Measurements from ENCODE around the gene PRKRIP1. TPM values are rescaled to one million over a fixed set of nuclear protein-coding genes. Genes with fewer than 3 reads are reported as not detected.
A peak's percentile ranks its signal among the peaks of the same experiment; 100 is the strongest.

The PRKRIP1 gene
- total RNA-seq, 1 donor, result 14.5 TPM

DNA sequence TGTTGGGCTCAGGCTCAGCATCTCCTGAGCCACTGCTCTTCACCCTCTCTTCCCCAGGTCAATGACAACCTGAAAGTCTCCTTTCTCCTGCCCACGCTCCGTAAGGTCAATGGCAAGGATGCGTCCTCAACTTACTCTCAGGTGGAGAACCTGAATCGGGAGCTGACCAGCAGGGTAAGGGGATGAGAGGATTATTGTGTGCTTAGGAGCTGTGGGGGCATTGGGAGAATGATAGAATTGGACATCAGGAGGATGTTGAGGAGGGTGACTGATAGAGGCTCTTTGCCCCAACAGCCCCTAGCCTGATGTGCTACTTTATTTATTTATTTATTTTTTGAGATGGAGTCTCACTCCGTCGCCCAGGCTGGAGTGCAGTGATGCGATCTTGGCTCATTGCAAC is 69.9 kb downstream of the PRKRIP1 start:
- Histone ChIP-seq H4K20me1 (ENCODE audit: insufficient read depth, low read length) (peaks cover 5% of the 10 kb centered on the region), H3K9me3 (ENCODE audit: low read depth, low read length) (no peaks in the 10 kb centered on the region), H3K27ac (ENCODE audit: low read depth, low read length) (no peak overlapping the region), H3K36me3 (ENCODE audit: insufficient read depth, low read length) (no peaks in the 10 kb centered on the region), H3K79me2 (ENCODE audit: insufficient read depth, low read length) (peaks cover 36% of the 10 kb centered on the region), H3K27me3 (ENCODE audit: insufficient read depth, low read length) (no peaks in the 10 kb centered on the region), H3K4me2 (ENCODE audit: insufficient read depth, low read length) (peak overlapping the region; percentile 86), H3K4me1 (ENCODE audit: insufficient read depth, low read length) (peaks cover 13% of the 10 kb centered on the region), H3K4me3 (ENCODE audit: insufficient read depth, low read length) (peak overlapping the region; percentile 91), H2AFZ (ENCODE audit: low read length) (no peak overlapping the region)
- DNase-seq (ENCODE audit: insufficient read length, low spot score, missing footprints), result peak; percentile 73
- TF ChIP-seq, protein P1, sequence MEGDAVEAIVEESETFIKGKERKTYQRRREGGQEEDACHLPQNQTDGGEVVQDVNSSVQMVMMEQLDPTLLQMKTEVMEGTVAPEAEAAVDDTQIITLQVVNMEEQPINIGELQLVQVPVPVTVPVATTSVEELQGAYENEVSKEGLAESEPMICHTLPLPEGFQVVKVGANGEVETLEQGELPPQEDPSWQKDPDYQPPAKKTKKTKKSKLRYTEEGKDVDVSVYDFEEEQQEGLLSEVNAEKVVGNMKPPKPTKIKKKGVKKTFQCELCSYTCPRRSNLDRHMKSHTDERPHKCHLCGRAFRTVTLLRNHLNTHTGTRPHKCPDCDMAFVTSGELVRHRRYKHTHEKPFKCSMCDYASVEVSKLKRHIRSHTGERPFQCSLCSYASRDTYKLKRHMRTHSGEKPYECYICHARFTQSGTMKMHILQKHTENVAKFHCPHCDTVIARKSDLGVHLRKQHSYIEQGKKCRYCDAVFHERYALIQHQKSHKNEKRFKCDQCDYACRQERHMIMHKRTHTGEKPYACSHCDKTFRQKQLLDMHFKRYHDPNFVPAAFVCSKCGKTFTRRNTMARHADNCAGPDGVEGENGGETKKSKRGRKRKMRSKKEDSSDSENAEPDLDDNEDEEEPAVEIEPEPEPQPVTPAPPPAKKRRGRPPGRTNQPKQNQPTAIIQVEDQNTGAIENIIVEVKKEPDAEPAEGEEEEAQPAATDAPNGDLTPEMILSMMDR (IDR thresholded peaks at IDR 0.05; ENCODE audit: extremely low read depth, low read depth, low read length), result no peak

DNA sequence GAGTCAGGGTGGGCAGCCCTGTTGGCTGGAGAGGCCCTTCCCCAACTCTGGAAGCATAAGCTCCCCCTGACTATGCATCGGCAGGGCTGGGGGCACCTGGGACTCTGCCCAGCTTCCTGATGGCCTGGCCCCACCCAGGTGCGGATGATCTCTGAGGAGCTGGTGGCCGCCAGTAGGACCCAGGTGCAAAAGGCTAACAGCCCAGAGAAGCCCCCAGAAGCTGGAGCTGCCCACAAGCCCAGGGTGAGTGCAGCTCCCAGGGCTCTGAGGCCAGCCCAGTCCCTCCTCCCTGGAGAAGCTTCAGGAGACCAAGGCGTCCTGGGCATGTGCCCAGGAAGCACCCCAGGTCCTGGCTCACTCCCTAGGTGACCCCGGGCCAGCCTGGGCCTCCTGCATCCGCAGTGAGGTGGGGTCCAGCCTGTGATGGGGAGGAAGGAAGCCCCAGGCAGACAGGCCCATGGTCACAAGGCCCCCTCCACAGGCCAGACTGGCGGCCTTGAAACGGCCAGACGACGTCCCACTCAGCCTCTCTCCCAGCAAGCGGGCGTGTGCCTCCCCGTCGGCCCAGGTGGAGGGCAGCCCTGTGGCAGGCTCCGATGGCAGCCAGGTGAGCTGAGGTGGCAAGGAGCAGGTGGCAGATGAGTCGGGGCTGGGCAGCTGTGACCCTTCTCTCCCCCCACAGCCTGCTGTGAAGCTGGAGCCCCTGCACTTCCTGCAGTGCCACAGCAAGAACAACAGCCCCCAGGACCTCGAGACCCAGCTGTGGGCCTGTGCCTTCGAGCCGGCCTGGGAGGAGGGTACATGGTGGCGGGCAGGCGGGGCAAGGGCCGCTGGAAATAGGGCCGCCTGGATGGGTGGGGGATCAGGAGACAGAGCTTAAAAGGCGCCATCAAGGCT is 71.7 kb downstream of the PRKRIP1 start:
- peaks cover 12% of the 10 kb centered on the region for H3K36me3 ChIP-seq (ENCODE audit: insufficient read depth, low read length)
- H3K4me3 ChIP-seq (ENCODE audit: insufficient read depth, low read length), result no peak overlapping the region
- H3K27me3 ChIP-seq (ENCODE audit: insufficient read depth, low read length), result no peaks in the 10 kb centered on the region
- no peak overlapping the region for H3K27ac ChIP-seq (ENCODE audit: low read depth, low read length)
- DNase-seq (ENCODE audit: insufficient read length, low spot score, missing footprints), result peak; percentile 88
- peaks cover 25% of the 10 kb centered on the region for H3K79me2 ChIP-seq (ENCODE audit: insufficient read depth, low read length)
- no peaks in the 10 kb centered on the region for H3K9me3 ChIP-seq (ENCODE audit: low read depth, low read length)
- no peaks in the 10 kb centered on the region for H4K20me1 ChIP-seq (ENCODE audit: insufficient read depth, low read length)
- TF ChIP-seq, protein P1 (IDR thresholded peaks at IDR 0.05; ENCODE audit: extremely low read depth, low read depth, low read length), result no peak
- H3K4me1 ChIP-seq (ENCODE audit: insufficient read depth, low read length), result peaks cover 13% of the 10 kb centered on the region
- H2AFZ ChIP-seq (ENCODE audit: low read length), result no peak overlapping the region
- no peak overlapping the region for H3K4me2 ChIP-seq (ENCODE audit: insufficient read depth, low read length)

DNA sequence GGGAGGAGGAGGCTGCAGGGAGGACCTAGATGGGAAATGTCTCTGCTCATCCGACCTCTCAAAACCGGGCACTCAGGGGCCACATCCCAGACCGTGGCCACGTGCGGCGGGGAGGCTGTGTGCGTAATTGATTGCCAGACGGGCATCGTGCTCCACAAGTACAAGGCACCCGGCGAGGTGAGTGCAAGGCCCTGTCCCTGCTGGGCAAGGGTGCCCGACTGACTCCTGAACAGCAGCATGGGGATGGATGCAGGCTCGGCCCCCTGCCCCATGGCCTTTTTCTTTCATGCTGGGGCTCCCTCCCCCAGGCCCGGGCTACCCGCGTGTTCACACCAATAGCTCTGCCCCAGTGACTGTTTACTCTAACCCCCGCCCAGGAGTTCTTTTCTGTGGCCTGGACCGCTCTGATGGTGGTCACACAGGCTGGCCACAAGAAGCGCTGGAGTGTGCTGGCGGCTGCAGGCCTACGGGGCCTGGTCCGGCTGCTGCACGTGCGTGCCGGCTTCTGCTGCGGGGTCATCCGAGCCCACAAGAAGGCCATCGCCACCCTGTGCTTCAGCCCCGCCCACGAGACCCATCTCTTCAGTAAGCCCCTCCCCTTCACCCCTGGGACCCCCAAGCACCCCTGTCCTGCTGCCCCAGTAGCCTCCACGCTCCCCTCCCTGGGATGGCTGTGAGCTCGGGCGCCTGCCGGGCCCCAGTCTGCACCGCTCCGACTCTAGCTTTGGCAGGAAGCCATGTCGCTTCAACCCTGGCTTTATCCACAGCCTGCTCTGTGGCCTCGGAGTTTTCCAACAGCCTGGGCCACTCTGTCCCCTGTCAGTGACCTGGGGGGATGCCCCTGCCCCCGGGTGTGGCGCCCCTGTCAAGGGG is 72.6 kb downstream of the PRKRIP1 start:
- TF ChIP-seq, protein P1 (IDR thresholded peaks at IDR 0.05; ENCODE audit: extremely low read depth, low read depth, low read length), result no peak
- H3K4me3 ChIP-seq (ENCODE audit: insufficient read depth, low read length), result no peak overlapping the region
- H3K27me3 ChIP-seq (ENCODE audit: insufficient read depth, low read length), result no peaks in the 10 kb centered on the region
- H3K36me3 ChIP-seq (ENCODE audit: insufficient read depth, low read length), result peaks cover 21% of the 10 kb centered on the region
- no peak overlapping the region for H3K27ac ChIP-seq (ENCODE audit: low read depth, low read length)
- no peaks in the 10 kb centered on the region for H4K20me1 ChIP-seq (ENCODE audit: insufficient read depth, low read length)
- no peaks in the 10 kb centered on the region for H3K9me3 ChIP-seq (ENCODE audit: low read depth, low read length)
- H3K79me2 ChIP-seq (ENCODE audit: insufficient read depth, low read length), result peaks cover 21% of the 10 kb centered on the region
- no peak overlapping the region for H3K4me2 ChIP-seq (ENCODE audit: insufficient read depth, low read length)
- DNase-seq (ENCODE audit: insufficient read length, low spot score, missing footprints), result peak; percentile 85
- H3K4me1 ChIP-seq (ENCODE audit: insufficient read depth, low read length), result peaks cover 10% of the 10 kb centered on the region
- no peak overlapping the region for H2AFZ ChIP-seq (ENCODE audit: low read length)

All from osteoblast (primary cell).